Measurements from ENCODE around the gene CNTN6. TPM values are rescaled to one million over a fixed set of nuclear protein-coding genes. Genes with fewer than 3 reads are reported as not detected.

CNTN6 gene
- total RNA-seq (2021; ENCODE audit: unreplicated experiment), result not detected
- polyA plus RNA-seq (2012; ENCODE audit: insufficient read length), result not detected
- Bru-seq, nascent RNA, result percentile 2 among the genes with signal in this experiment
- BruChase-seq, experiment 1, labeled RNA remaining after a 2-hour chase, result percentile 1 among the genes with signal in this experiment
- percentile 1 among the genes with signal in this experiment for BruChase-seq, experiment 2, labeled RNA remaining after a 6-hour chase
- long read RNA-seq, result 0 reads

- intact Hi-C loops (cut with micrococcal nuclease; ENCODE audit: unreplicated experiment), result no loop called here
- CTCF ChIA-PET, result no interaction called here
These were observed at the start of gene CNTN6 for GRCh38 chr3:1092771-1093170. CNTN6 (plus strand) TSS chr3:1093024; CDS start chr3:1148009, 54,985 bp downstream.

GRCh38 chr3:1048558-1048957 is 44.3 kb upstream of the CNTN6 start:
- H3K4me3 ChIP-seq (ENCODE audit: low read depth in 2 of 2, low read length in 2 of 2), result no peak overlapping the region
- ATAC-seq, result no peak
- H3K9me3 ChIP-seq (ENCODE audit: control insufficient read depth, insufficient read depth, low read depth, low read length), result no peaks in the 10 kb centered on the region
- no peaks in the 10 kb centered on the region for H3K4me1 ChIP-seq (ENCODE audit: control insufficient read depth, insufficient read depth, low read length)
- ChIA-PET POLR2A (no interaction called here), CTCF (no interaction called here)
- no peaks in the 10 kb centered on the region for H3K36me3 ChIP-seq (ENCODE audit: control insufficient read depth, insufficient read depth, low read length)
- no peak overlapping the region for H3K27ac ChIP-seq (ENCODE audit: low read length)
- in situ Hi-C loops (cut with HindIII; ENCODE audit: low pct_unique_long_range_greater_than_20kb, low sequenced_read_pairs) (no loop called here), intact Hi-C loops (cut with micrococcal nuclease; ENCODE audit: unreplicated experiment) (no loop called here)
- DNase-seq (ENCODE audit: low read depth, low spot score), result no peak
- no peak for TF ChIP-seq POLR2AphosphoS5 (IDR thresholded peaks at IDR 0.05; ENCODE audit: low read depth, low read length)
- TF ChIP-seq TCF7L2 (IDR thresholded peaks at IDR 0.05; ENCODE audit: low read depth, low read length), result no peak
- no peaks in the 10 kb centered on the region for H3K27me3 ChIP-seq (ENCODE audit: control insufficient read depth, insufficient read depth, low read length)
- BruUV-seq (replicated peaks), result no TSS peak

More at GRCh38 chr3:1092771-1093170, at the start of gene CNTN6:
- in situ Hi-C loops (cut with HindIII; ENCODE audit: low pct_unique_long_range_greater_than_20kb, low sequenced_read_pairs), result no loop called here
- Histone ChIP-seq H3K36me3 (ENCODE audit: control insufficient read depth, insufficient read depth, low read length) (no peaks in the 10 kb centered on the region), H3K4me3 (ENCODE audit: low read depth in 2 of 2, low read length in 2 of 2) (no peak within 1 kb of the TSS), H3K4me1 (ENCODE audit: control insufficient read depth, insufficient read depth, low read length) (no peaks in the 10 kb centered on the region), H3K27me3 (ENCODE audit: control insufficient read depth, insufficient read depth, low read length) (no peaks in the 10 kb centered on the region), H3K9me3 (ENCODE audit: control insufficient read depth, insufficient read depth, low read depth, low read length) (no peaks in the 10 kb centered on the region), H3K27ac (ENCODE audit: low read length) (no peak within 1 kb of the TSS)
- ATAC-seq (no peak), DNase-seq (ENCODE audit: low read depth, low spot score) (no peak)
- TF ChIP-seq POLR2AphosphoS5 (IDR thresholded peaks at IDR 0.05; ENCODE audit: low read depth, low read length) (no peak), SIN3A (IDR thresholded peaks at IDR 0.05; ENCODE audit: borderline replicate concordance, insufficient read depth, low read depth, low read length) (no peak), REST (IDR thresholded peaks at IDR 0.05; ENCODE audit: insufficient read depth in 1 of 2, low read depth in 2 of 2, low read length in 1 of 2) (no peak), TCF7L2 (IDR thresholded peaks at IDR 0.05; ENCODE audit: low read depth, low read length) (no peak), CTCF (IDR thresholded peaks at IDR 0.05) (no peak)
- no TSS peak for BruUV-seq (replicated peaks)
- POLR2A ChIA-PET, result no interaction called here

- H3K9me3 ChIP-seq (ENCODE audit: control insufficient read depth, insufficient read depth, low read depth, low read length), result no peaks in the 10 kb centered on the region
- ChIA-PET CTCF (no interaction called here), POLR2A (no interaction called here)
- H3K27ac ChIP-seq (ENCODE audit: low read length), result no peak overlapping the region
- no TSS peak for BruUV-seq (replicated peaks)
- ATAC-seq (no peak), DNase-seq (ENCODE audit: low read depth, low spot score) (no peak)
- intact Hi-C loops (cut with micrococcal nuclease; ENCODE audit: unreplicated experiment) (no loop called here), in situ Hi-C loops (cut with HindIII; ENCODE audit: low pct_unique_long_range_greater_than_20kb, low sequenced_read_pairs) (no loop called here)
- no peak overlapping the region for H3K4me3 ChIP-seq (ENCODE audit: low read depth in 2 of 2, low read length in 2 of 2)
- no peaks in the 10 kb centered on the region for H3K27me3 ChIP-seq (ENCODE audit: control insufficient read depth, insufficient read depth, low read length)
- no peak for TF ChIP-seq REST (IDR thresholded peaks at IDR 0.05; ENCODE audit: insufficient read depth in 1 of 2, low read depth in 2 of 2, low read length in 1 of 2)
- TF ChIP-seq TCF7L2 (IDR thresholded peaks at IDR 0.05; ENCODE audit: low read depth, low read length), result no peak
- no peaks in the 10 kb centered on the region for H3K4me1 ChIP-seq (ENCODE audit: control insufficient read depth, insufficient read depth, low read length)
- no peaks in the 10 kb centered on the region for H3K36me3 ChIP-seq (ENCODE audit: control insufficient read depth, insufficient read depth, low read length)
These were observed 37.0 kb upstream of the CNTN6 start for GRCh38 chr3:1055870-1056269.

Data from Panc1 (cell line).